Esophagus squamous epithelium (tissue), 4 donors: ENCODE results near the gene TMEFF2.

ENCODE experiments used
- POLR2A ChIP-seq, 4 donors: fragments of 450-650 bp; IDR thresholded peaks; one replicate each; pipeline ENCODE4 v1.6.1; 2017; ENCODE audit warnings: antibody characterized with exemption in 4 of 4, mild to moderate bottlenecking in 4 of 4, moderate library complexity in 3 of 4
- TF ChIP-seq, protein P1 (sequence below), 6 experiments: fragments of 450-650 bp in 4 of 6; fragments of 200-600 bp in 2 of 6; sonication (generic) in 2 of 6; IDR thresholded peaks; one replicate each; pipeline ENCODE4 v1.5.1; 2016 to 2019; ENCODE audit warnings: antibody characterized with exemption in 6 of 6, mild to moderate bottlenecking in 4 of 6, moderate library complexity in 4 of 6

DNA sequence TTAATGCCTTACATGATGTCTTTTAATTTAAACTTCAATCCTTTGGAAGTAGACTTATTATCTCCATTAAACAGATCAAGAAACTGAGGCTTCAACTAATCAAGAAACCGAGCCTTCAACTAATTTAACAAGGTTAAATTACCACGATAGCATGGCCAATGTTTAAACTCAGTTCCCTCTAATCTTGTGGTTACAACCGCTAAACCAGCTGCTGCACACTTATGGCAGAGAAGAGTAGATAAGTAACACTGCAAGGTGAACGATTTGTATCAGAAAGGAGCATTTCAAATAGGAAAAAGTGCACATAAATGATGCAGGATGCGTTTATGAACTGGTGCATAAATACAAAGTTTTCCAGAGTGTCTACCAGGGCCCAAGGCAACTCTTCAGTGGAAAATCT lies 203.3 kb downstream of the TMEFF2 start:
- TF ChIP-seq, protein P1, sequence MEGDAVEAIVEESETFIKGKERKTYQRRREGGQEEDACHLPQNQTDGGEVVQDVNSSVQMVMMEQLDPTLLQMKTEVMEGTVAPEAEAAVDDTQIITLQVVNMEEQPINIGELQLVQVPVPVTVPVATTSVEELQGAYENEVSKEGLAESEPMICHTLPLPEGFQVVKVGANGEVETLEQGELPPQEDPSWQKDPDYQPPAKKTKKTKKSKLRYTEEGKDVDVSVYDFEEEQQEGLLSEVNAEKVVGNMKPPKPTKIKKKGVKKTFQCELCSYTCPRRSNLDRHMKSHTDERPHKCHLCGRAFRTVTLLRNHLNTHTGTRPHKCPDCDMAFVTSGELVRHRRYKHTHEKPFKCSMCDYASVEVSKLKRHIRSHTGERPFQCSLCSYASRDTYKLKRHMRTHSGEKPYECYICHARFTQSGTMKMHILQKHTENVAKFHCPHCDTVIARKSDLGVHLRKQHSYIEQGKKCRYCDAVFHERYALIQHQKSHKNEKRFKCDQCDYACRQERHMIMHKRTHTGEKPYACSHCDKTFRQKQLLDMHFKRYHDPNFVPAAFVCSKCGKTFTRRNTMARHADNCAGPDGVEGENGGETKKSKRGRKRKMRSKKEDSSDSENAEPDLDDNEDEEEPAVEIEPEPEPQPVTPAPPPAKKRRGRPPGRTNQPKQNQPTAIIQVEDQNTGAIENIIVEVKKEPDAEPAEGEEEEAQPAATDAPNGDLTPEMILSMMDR (IDR thresholded peaks at IDR 0.05) = no peak
- TF ChIP-seq POLR2A (IDR thresholded peaks at IDR 0.05) = no peak
